Suprapubic skin (tissue), 4 donors: ENCODE measurements around the gene DENND10. TPM values are rescaled to one million over a fixed set of nuclear protein-coding genes. Genes with fewer than 3 reads are reported as not detected.
"Not testable (repeated sequence)": the region's sequence is repeated elsewhere in the genome, so short reads cannot be mapped to it uniquely, and the experiment has no call there.

Source experiments
- DNase-seq, 2 donors: peaks; one replicate each; pipeline ENCODE4 v3.0.0-alpha.2; 2019; ENCODE audit warnings: low spot score in 2 of 2
- H3K27ac ChIP-seq: fragments of 200-600 bp; sonication (generic); one replicate; pipeline ENCODE4 v1.5.1; 2019
- H3K27me3 ChIP-seq: fragments of 200-600 bp; sonication (generic); one replicate; pipeline ENCODE4 v1.5.1; 2019
- H3K36me3 ChIP-seq: fragments of 200-600 bp; sonication (generic); one replicate; pipeline ENCODE4 v1.5.1; 2019
- H3K4me1 ChIP-seq: fragments of 200-600 bp; sonication (generic); one replicate; pipeline ENCODE4 v1.5.1; 2019
- H3K4me3 ChIP-seq: fragments of 200-600 bp; sonication (generic); one replicate; pipeline ENCODE4 v1.5.1; 2019; ENCODE audit warnings: mild to moderate bottlenecking
- H3K9me3 ChIP-seq: fragments of 200-600 bp; sonication (generic); one replicate; pipeline ENCODE4 v1.5.1; 2019
- EP300 ChIP-seq: sonication (generic); formaldehyde crosslinking; IDR thresholded peaks from one replicate; pipeline ENCODE4 v1.6.1; 2017; ENCODE audit warnings: antibody characterized with exemption
- POLR2A ChIP-seq, 2 donors: fragments of 450-650 bp; IDR thresholded peaks; one replicate each; pipeline ENCODE4 v1.6.1; 2017; ENCODE audit warnings: antibody characterized with exemption in 2 of 2, mild to moderate bottlenecking in 2 of 2, moderate library complexity in 2 of 2
- POLR2AphosphoS5 ChIP-seq, 3 donors: sonication (generic); formaldehyde crosslinking; IDR thresholded peaks; one replicate each; pipeline ENCODE4 v1.6.1; 2017; ENCODE audit warnings: antibody characterized with exemption in 3 of 3
- WGBS: methylation state at CpG from one replicate; pipeline ENCODE4 v1.1.5; 2018; 5-methylcytosine and 5-hydroxymethylcytosine counted together
- total RNA-seq, 4 donors: library from RNA; depleted of rRNA; stranded (reverse); fragments of >200 nt; gene quantifications; one replicate each; pipeline ENCODE4 v1.1.0, GENCODE V29; 2016
- TF ChIP-seq, protein P1 (sequence below), 2 donors: fragments of 200-600 bp in 1 of 2; fragments of 450-650 bp in 1 of 2; sonication (generic) in 1 of 2; IDR thresholded peaks; one replicate each; pipeline ENCODE4 v1.5.1; 2016 to 2019; ENCODE audit warnings: antibody characterized with exemption in 2 of 2, mild to moderate bottlenecking in 1 of 2, moderate library complexity in 1 of 2

The DENND10 gene
- total RNA-seq, 4 donors from 2014 or later, result 27.5 to 45.8 (median 33.1) TPM

- TF ChIP-seq POLR2A (IDR thresholded peaks at IDR 0.05) (no peak), EP300 (no peak), POLR2AphosphoS5 (IDR thresholded peaks at IDR 0.05) (no peak)
- TF ChIP-seq, protein P1, sequence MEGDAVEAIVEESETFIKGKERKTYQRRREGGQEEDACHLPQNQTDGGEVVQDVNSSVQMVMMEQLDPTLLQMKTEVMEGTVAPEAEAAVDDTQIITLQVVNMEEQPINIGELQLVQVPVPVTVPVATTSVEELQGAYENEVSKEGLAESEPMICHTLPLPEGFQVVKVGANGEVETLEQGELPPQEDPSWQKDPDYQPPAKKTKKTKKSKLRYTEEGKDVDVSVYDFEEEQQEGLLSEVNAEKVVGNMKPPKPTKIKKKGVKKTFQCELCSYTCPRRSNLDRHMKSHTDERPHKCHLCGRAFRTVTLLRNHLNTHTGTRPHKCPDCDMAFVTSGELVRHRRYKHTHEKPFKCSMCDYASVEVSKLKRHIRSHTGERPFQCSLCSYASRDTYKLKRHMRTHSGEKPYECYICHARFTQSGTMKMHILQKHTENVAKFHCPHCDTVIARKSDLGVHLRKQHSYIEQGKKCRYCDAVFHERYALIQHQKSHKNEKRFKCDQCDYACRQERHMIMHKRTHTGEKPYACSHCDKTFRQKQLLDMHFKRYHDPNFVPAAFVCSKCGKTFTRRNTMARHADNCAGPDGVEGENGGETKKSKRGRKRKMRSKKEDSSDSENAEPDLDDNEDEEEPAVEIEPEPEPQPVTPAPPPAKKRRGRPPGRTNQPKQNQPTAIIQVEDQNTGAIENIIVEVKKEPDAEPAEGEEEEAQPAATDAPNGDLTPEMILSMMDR (IDR thresholded peaks at IDR 0.05), result no peak
- H3K27ac ChIP-seq, result no peak overlapping the region
- peaks cover 46% of the 10 kb centered on the region for H3K36me3 ChIP-seq
- H3K9me3 ChIP-seq, result no peaks in the 10 kb centered on the region
- WGBS, result 69% methylated on average over 10 of the region's 10 CpGs
- H3K4me3 ChIP-seq, result peak overlapping the region; percentile 13
- no peak for DNase-seq
- no peaks in the 10 kb centered on the region for H3K27me3 ChIP-seq
- no peaks in the 10 kb centered on the region for H3K4me1 ChIP-seq
Measured at GRCh38 chr10:119131512-119132240, 27.8 kb downstream of the DENND10 start.

DNA sequence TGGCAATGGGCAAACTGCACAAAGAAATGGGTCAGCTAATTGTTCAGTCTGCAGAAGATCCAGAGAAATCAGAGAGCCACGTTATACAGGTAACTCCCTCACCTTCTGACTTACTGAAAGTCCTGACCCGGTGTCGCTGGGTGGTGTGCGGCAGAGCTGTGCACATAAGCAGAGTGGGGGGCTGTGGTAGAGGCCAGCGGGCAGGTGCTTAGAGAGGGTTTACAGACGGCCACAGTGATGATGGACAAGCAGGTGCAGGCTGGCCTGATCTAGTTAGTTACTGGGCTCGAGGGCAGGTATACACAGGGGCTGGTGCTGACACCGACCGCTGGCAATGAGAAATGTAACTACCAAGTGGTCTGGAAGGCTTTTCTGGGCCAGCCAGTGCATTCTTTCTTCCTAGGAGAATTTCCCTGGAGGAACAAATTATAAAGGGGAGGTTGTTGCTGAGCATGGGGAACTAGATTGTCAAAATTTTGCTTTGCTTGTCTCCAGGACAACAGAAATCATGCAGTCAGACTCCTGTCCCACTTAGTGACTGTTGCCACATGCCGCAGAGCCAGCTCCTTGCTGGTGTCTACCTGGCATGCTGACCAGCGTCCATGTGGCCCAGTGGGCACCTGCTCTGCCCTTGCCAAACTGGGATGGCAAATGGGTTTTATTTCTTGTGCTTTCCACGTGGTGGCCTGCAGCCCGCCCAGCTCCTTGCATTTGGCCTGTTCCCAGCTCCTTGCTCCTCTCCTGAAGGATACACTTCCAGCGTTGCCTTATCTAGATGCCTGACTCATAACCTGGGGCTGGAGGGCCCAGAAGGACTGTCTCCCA, 28.8 kb downstream of the DENND10 start:
- TF ChIP-seq POLR2AphosphoS5 (IDR thresholded peaks at IDR 0.05) (no peak), EP300 (no peak), POLR2A (IDR thresholded peaks at IDR 0.05) (no peak)
- TF ChIP-seq, protein P1 (IDR thresholded peaks at IDR 0.05), result no peak
- Histone ChIP-seq H3K9me3 (no peaks in the 10 kb centered on the region), H3K27ac (no peak overlapping the region), H3K4me1 (no peaks in the 10 kb centered on the region), H3K27me3 (no peaks in the 10 kb centered on the region), H3K36me3 (peaks cover 46% of the 10 kb centered on the region), H3K4me3 (no peak overlapping the region)
- WGBS, result 83% methylated on average over 14 of the region's 14 CpGs
- DNase-seq, result no peak

- no peaks in the 10 kb centered on the region for H3K27me3 ChIP-seq
- no peak for DNase-seq
- no peak for TF ChIP-seq EP300
- TF ChIP-seq POLR2A (IDR thresholded peaks at IDR 0.05), result no peak
- TF ChIP-seq POLR2AphosphoS5 (IDR thresholded peaks at IDR 0.05), result no peak
- TF ChIP-seq, protein P1 (IDR thresholded peaks at IDR 0.05), result no peak
- no peak overlapping the region for H3K4me3 ChIP-seq
- no peaks in the 10 kb centered on the region for H3K9me3 ChIP-seq
- H3K27ac ChIP-seq, result no peak overlapping the region
- H3K36me3 ChIP-seq, result peaks cover 44% of the 10 kb centered on the region
- no peaks in the 10 kb centered on the region for H3K4me1 ChIP-seq
- WGBS, result 87% methylated on average over 8 of the region's 8 CpGs
Measured at GRCh38 chr10:119133949-119134348, 30.0 kb downstream of the DENND10 start.

DNA sequence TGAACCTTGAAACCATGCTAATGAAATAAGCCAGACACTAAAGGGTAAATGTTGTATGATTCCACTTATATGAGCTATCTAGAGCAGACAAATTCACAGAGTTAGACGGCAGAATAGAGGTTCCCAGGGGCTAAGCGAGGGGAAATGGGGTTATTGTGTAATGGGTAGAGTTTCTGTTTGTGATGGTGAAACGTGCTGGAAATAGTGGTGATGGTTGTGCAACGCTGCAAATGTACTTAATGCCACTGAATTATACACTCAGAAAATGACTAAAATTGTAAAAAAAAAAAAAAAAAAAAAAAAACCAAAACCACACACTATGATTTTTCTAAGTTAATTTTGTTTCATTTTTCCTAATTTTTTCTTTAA, 31.6 kb downstream of the DENND10 start:
- Histone ChIP-seq H3K36me3 (peaks cover 38% of the 10 kb centered on the region), H3K4me3 (no peak overlapping the region), H3K4me1 (no peaks in the 10 kb centered on the region), H3K27ac (no peak overlapping the region), H3K27me3 (no peaks in the 10 kb centered on the region), H3K9me3 (no peaks in the 10 kb centered on the region)
- WGBS, result 71% methylated on average over 3 of the region's 4 CpGs
- TF ChIP-seq EP300 (no peak), POLR2AphosphoS5 (IDR thresholded peaks at IDR 0.05) (peak in 1 of 3 donors; percentile 13)
- TF ChIP-seq, protein P1 (IDR thresholded peaks at IDR 0.05), result no peak
- DNase-seq, result no peak

GRCh38 chr10:119136084-119136483, 32.2 kb downstream of the DENND10 start:
- Histone ChIP-seq H3K4me1 (no peaks in the 10 kb centered on the region), H3K27me3 (no peaks in the 10 kb centered on the region), H3K27ac (no peak overlapping the region), H3K4me3 (no peak overlapping the region), H3K36me3 (peaks cover 43% of the 10 kb centered on the region), H3K9me3 (no peaks in the 10 kb centered on the region)
- 86% methylated on average over 7 of the region's 7 CpGs for WGBS
- TF ChIP-seq EP300 (no peak), POLR2A (IDR thresholded peaks at IDR 0.05) (no peak), POLR2AphosphoS5 (IDR thresholded peaks at IDR 0.05) (no peak)
- TF ChIP-seq, protein P1 (IDR thresholded peaks at IDR 0.05), result no peak
- DNase-seq, result no peak

- H3K27ac ChIP-seq, DNase-seq, H3K9me3 ChIP-seq, H3K27me3 ChIP-seq, H3K4me1 ChIP-seq, H3K4me3 ChIP-seq: not testable (repeated sequence)
- 74% methylated on average over 8 of the region's 8 CpGs for WGBS
- peaks cover 39% of the 10 kb centered on the region for H3K36me3 ChIP-seq
Measured at GRCh38 chr10:119137878-119138277, 34.0 kb downstream of the DENND10 start.
